Breast epithelium (tissue), 4 donors: ENCODE data around the gene KIAA0825. TPM values are rescaled to one million over a fixed set of nuclear protein-coding genes. Genes with fewer than 3 reads are reported as not detected.

Experiments
- DNase-seq, 2 donors: peaks; one replicate each; pipeline ENCODE4 v3.0.0-alpha.2; 2019; ENCODE audit warnings: low spot score in 2 of 2
- H3K27ac ChIP-seq, 2 donors: fragments of 200-600 bp; sonication (generic) in 1 of 2; one replicate each; pipeline ENCODE4 v1.5.1; 2016 to 2019; ENCODE audit warnings: mild to moderate bottlenecking in 1 of 2
- H3K27me3 ChIP-seq, 2 donors: fragments of 200-600 bp; sonication (generic) in 1 of 2; one replicate each; pipeline versions ENCODE4 v1.5.1 to v1.6.0; 2017 to 2019; ENCODE audit warnings: control low read depth in 1 of 2, mild to moderate bottlenecking in 1 of 2
- H3K36me3 ChIP-seq: fragments of 200-600 bp; one replicate; pipeline ENCODE4 v1.5.1; 2019
- H3K4me1 ChIP-seq, 2 donors: fragments of 200-600 bp; sonication (generic); one replicate each; pipeline ENCODE4 v1.5.1; 2016 to 2019; ENCODE audit warnings: control low read depth in 1 of 2
- H3K4me3 ChIP-seq, 3 donors: fragments of 200-600 bp; sonication (generic); 1 replicate in 2 of 3; 2 replicates in 1 of 3; pipeline ENCODE4 v1.5.1; 2016 to 2019; ENCODE audit warnings: mild to moderate bottlenecking in 3 of 3, moderate library complexity in 2 of 3
- H3K9me3 ChIP-seq, 2 donors: fragments of 200-600 bp; sonication (generic) in 1 of 2; one replicate each; pipeline ENCODE4 v1.5.1; 2016 to 2019; ENCODE audit warnings: control low read depth in 1 of 2
- POLR2A ChIP-seq: fragments of 450-650 bp; IDR thresholded peaks from one replicate; pipeline ENCODE4 v1.6.1; 2016; ENCODE audit warnings: antibody characterized with exemption, mild to moderate bottlenecking, moderate library complexity
- POLR2AphosphoS5 ChIP-seq, 3 donors: sonication (generic); formaldehyde crosslinking; IDR thresholded peaks; one replicate each; pipeline ENCODE4 v1.6.1; 2017; ENCODE audit warnings: antibody characterized with exemption in 3 of 3
- intact Hi-C: fragments of 100-400 bp; cut with DNase I; formaldehyde crosslinking; loops from one replicate; pipeline ENCODE4 v1.15.1; 2023; ENCODE audit warnings: low total_unique reads
- total RNA-seq, 3 donors: library from RNA; depleted of rRNA; stranded (reverse); fragments of >200 nt; gene quantifications; one replicate each; pipeline ENCODE4 v1.1.0, GENCODE V29; 2016
- TF ChIP-seq, protein P1 (sequence below), 3 donors: fragments of 450-650 bp; IDR thresholded peaks; one replicate each; pipeline ENCODE4 v1.5.1; 2016 to 2017; ENCODE audit warnings: antibody characterized with exemption in 3 of 3, mild to moderate bottlenecking in 3 of 3, moderate library complexity in 3 of 3

Gene KIAA0825
- total RNA-seq, 3 donors from 2014 or later = 5.9 to 15.5 (median 7.9) TPM

DNA sequence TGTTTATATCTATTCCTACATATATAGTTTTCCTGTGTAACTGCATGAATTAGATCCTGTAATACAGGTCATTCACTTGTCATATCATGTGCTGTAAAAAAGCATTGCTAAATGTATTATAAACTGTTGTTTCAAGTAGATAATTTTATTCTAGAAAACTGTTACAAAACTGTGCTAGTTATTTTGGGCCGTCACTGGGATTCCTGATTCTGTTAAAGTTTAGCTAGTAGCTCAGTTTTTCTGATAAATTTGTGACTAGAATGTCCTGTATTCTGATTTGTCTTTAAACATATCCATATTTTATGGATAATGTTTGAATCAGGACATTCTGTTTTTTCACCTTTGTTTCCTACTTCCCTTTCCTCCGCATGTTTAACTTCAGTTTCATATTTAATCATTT lies 5.5 kb upstream of the KIAA0825 start:
- no peaks in the 10 kb centered on the region for H3K27me3 ChIP-seq
- TF ChIP-seq, protein P1, sequence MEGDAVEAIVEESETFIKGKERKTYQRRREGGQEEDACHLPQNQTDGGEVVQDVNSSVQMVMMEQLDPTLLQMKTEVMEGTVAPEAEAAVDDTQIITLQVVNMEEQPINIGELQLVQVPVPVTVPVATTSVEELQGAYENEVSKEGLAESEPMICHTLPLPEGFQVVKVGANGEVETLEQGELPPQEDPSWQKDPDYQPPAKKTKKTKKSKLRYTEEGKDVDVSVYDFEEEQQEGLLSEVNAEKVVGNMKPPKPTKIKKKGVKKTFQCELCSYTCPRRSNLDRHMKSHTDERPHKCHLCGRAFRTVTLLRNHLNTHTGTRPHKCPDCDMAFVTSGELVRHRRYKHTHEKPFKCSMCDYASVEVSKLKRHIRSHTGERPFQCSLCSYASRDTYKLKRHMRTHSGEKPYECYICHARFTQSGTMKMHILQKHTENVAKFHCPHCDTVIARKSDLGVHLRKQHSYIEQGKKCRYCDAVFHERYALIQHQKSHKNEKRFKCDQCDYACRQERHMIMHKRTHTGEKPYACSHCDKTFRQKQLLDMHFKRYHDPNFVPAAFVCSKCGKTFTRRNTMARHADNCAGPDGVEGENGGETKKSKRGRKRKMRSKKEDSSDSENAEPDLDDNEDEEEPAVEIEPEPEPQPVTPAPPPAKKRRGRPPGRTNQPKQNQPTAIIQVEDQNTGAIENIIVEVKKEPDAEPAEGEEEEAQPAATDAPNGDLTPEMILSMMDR (IDR thresholded peaks at IDR 0.05) = no peak
- TF ChIP-seq POLR2AphosphoS5 (IDR thresholded peaks at IDR 0.05) (no peak), POLR2A (no peak)
- H3K4me3 ChIP-seq = no peak overlapping the region
- no peaks in the 10 kb centered on the region for H3K9me3 ChIP-seq
- DNase-seq = no peak
- intact Hi-C loops = no loop called here
- no peaks in the 10 kb centered on the region for H3K36me3 ChIP-seq
- H3K27ac ChIP-seq = no peak overlapping the region
- H3K4me1 ChIP-seq = no peaks in the 10 kb centered on the region

DNA sequence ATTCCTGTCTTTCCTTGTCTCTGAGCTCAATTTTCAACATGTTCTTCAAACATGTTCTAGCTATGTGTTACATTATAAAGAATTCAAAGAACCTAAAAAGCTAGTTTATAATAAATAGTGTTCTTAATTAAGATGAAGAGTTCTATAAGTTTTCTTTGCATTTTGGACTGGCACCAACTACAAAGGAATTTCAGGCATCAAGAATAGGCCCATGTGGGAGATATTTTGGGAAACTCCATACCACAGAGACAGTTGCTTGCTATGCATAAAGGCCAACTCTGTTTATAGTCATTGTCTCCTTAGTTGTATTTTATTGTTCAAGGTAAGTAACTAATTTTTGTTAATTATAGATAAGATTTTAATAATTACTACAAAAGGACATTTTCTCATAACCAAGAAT lies 4.6 kb upstream of the KIAA0825 start:
- intact Hi-C loops = no loop called here
- Histone ChIP-seq H3K4me3 (no peak overlapping the region), H3K36me3 (no peaks in the 10 kb centered on the region)

DNA sequence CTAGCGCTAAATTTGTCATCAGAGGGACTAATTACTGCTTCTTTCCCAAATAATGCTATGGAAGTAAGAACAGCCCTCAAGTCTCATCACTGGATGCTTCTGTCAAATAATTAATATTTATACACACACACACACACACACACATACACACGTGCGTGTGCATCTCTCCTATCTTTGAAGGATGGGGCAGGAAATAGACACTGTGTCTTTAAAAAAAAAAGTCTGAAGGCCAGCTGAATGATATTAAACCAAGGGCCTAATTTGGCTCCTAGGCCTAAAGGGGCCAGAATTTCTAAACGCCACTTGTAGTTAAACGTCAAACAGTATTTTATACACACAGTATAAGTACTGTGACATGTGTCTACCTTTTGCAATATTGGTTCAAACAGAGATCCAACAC lies 3.4 kb upstream of the KIAA0825 start:
- Histone ChIP-seq H3K9me3 (no peaks in the 10 kb centered on the region), H3K4me3 (no peak overlapping the region), H3K4me1 (peaks cover 0 to 8% of the 10 kb centered on the region in 2 donors), H3K27ac (no peak overlapping the region), H3K36me3 (no peaks in the 10 kb centered on the region), H3K27me3 (no peaks in the 10 kb centered on the region)
- no peak for DNase-seq
- intact Hi-C loops = no loop called here
- TF ChIP-seq, protein P1 (IDR thresholded peaks at IDR 0.05) = no peak
- TF ChIP-seq POLR2A (no peak), POLR2AphosphoS5 (IDR thresholded peaks at IDR 0.05) (no peak)

More for the DNA sequence above, 4.6 kb upstream of the KIAA0825 start:
- Histone ChIP-seq H3K4me1 (no peaks in the 10 kb centered on the region), H3K27me3 (no peaks in the 10 kb centered on the region), H3K27ac (no peak overlapping the region), H3K9me3 (no peaks in the 10 kb centered on the region)
- TF ChIP-seq, protein P1 (IDR thresholded peaks at IDR 0.05) = no peak
- no peak for DNase-seq

DNA sequence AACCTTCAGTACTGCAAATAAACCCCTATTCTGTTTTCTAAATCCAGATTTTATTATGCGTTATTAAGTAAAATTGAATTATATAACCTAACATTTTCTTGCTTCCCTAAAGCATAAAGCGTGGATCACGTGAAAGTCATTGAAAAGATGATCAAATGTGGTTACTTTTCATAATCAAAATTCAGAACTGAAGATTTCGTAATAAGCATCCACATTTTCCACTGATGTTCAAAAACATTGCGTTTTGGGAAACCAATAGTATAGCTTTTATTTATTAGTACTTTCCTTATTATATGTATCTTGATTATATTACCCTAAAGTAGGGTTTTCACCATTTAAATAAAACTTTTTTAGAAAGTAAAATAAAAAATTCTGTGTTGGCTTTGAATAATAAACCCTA lies 1.9 kb upstream of the KIAA0825 start:
- H3K4me1 ChIP-seq = peaks cover 0 to 8% of the 10 kb centered on the region in 2 donors
- H3K27ac ChIP-seq = no peak overlapping the region
- no peak for TF ChIP-seq POLR2AphosphoS5 (IDR thresholded peaks at IDR 0.05)
- TF ChIP-seq POLR2A = no peak
- TF ChIP-seq, protein P1 (IDR thresholded peaks at IDR 0.05) = no peak
- no peak overlapping the region for H3K4me3 ChIP-seq
- intact Hi-C loops = no loop called here
- DNase-seq = no peak
- no peaks in the 10 kb centered on the region for H3K9me3 ChIP-seq
- H3K27me3 ChIP-seq = no peaks in the 10 kb centered on the region
- no peaks in the 10 kb centered on the region for H3K36me3 ChIP-seq

DNA sequence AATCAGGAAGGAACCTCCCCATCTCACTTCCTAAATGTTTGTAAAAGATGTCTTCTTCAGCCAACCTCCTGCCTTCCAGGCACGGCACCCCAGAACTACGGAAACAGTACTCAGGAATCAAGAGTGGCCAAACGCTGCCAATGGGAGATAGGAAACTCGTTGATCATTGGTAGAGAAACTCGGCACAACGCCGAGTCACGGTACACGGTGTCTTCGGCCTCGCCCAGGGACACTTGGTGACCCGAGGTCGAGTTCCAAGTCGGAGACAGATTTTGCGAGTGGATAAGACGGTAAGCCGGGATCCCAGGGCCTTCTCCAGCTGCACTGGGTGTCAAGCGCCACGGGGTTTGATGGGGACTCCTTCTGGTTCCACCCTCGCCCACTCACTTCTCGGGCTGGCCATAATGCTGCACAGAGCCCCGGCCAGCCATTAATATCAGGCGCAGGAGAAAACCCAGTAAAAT lies 343 bp downstream of the KIAA0825 start:
- Histone ChIP-seq H3K4me3 (peak overlapping the region; percentile 54 to 90 (median 78)), H3K36me3 (no peaks in the 10 kb centered on the region), H3K27ac (peak overlapping the region; percentile 73 to 77), H3K27me3 (no peaks in the 10 kb centered on the region), H3K4me1 (peaks cover 0 to 8% of the 10 kb centered on the region in 2 donors), H3K9me3 (no peaks in the 10 kb centered on the region)
- intact Hi-C loops = no loop called here
- peak in 1 of 2 donors; percentile 20 for DNase-seq
- TF ChIP-seq, protein P1 (IDR thresholded peaks at IDR 0.05) = peak in 1 of 3 donors; percentile 10
- TF ChIP-seq POLR2AphosphoS5 (IDR thresholded peaks at IDR 0.05) = no peak
- no peak for TF ChIP-seq POLR2A
